Stimulated activated CD8-positive, alpha-beta memory T cell treated with anti-CD3 and anti-CD28 coated beads, Interleukin-12 subunit alpha, Interleukin-12 subunit beta, amount 100 ng/mL, for 24 hours (primary cell): Measurements from ENCODE around the gene ZNF593.

Source experiments
- DNase-seq: peaks from one replicate; pipeline ENCODE4 v3.0.0-alpha.2; 2020; ENCODE audit errors: extremely low read depth

The ZNF593 gene

DNA sequence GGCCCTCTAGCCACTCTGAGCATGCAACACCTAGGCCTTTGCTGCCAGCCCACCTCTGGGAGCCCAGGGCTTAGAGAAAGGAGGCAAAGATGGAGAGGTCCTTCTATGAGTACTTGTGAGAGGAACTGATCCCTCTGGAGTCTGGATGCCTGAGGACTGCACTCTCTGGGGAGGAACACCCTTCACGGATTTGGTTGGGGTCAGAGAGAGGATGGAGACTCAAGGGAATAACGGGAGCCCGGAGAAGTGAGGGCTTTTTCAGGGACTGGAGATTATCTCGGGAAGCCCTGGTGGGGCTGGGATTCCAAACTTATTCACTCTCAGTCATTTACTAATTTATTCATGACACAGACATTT lies 532 bp upstream of the ZNF593 start:
- no peak for DNase-seq

DNA sequence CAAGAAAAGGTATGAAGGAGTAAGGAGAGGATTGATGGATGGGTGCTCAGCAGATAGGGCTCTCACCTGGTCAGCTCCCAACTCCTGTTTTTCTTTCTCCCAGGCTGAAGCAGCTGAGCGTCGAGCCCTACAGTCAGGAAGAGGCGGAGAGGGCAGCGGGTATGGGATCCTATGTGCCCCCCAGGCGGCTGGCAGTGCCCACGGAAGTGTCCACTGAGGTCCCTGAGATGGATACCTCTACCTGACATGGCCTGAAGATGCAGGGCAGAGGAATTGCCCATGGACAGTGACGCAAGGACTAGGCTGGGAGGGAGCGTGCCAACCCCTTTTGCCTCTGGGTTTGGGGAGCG lies 739 bp downstream of the ZNF593 start:
- no peak for DNase-seq

DNA sequence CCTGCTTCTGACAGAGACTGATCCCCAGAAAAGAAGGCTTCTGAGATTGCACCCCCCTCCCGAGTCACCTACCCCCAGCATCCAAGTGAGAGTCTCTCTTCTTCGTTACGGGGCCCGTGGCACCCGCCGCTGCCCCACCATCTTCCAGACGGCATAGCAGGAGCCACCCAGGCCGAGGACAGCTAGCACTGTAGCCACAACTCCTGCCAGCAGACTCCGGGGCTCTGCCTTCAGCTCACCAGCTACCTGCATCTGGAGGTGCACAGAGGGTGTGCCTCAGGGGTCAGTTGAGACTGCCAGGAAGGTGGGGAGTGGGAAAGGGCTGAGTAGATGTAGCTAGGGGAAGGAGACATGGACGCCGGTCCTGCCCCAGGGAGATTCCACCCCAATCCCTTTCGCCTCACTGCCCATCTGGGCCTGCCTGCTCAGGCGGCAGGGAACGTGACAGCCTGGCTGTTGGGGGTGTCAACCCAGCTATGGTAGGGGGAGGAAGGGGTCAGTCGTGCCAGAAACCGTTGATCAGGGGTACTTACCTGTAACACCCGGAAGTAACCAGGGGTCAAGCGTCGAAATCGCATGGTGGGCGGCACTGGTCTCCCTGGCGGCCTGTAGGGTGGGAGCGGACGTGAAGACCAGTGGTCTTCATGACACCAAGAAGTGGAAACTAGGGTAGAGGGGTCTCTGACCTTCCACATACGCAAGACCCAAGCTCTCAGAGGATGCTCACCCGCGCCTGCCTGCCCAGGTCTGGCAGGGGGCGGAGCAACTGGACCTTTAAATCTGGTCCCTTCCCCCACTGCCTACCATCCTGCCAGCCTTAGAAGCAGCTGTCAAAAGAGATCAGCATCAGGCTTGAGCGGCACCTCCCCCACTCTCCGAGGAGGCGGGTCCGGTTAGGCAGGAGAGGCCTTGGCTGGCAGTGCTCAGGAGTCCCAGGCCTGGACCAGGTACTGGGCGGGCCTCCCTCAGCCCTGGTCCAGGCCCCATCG lies 1.7 kb downstream of the ZNF593 start, which contains the start of gene ZNF593OS:
Gene ZNF593OS (minus strand): TSS at position 749 of the 989 bp plus-strand sequence. CDS start 171 bp downstream, at position 578.
- DNase-seq, result no peak

DNA sequence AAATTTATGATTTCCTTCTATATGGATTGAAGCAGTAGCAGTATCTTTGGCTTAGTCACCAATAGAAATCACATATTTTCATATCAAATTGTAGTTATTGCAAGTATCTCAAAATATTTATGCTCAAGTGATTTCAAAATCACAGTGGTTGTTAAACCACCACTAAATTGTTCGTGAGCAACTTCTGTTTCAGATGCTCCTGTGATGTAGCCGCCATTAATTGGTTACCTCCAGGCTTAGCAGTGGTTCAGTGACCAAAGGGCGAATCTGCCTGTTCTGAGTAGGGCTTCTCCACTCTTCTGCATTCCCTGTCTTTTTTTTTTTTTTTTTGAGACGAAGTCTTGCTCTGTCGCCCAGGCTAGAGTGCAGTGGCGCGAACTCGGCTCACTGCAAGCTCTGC lies 5.6 kb downstream of the ZNF593 start:
- no peak for DNase-seq

DNA sequence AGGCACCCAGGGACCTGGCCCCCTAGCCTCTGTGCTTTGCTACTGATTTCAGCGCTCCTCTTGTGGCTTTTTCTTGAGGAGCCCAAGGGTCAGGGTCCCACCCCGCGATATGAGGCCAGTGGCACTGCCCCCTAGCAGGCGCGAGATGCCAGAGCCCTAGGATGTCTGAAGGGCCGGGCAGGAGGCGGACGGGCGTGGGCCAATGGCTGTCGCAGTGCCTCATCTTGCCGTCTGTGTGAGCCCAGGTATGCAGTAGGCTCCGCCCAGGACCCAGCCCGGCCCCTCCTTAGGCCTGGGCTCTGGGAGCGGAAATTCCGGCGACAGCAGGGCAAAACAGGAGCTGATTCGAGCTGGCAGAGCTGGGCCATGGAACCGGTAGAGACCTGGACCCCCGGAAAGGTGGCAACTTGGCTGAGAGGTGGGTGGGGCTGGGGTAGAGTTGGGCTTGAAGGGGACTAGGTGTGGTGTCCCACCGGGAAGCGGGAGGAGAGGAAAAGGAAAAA lies 7.5 kb downstream of the ZNF593 start, which contains the start of gene CNKSR1:
Gene CNKSR1 (plus strand): TSS at position 310 of the 503 bp plus-strand sequence. CDS start 57 bp downstream, at position 367.
- DNase-seq, result no peak

DNA sequence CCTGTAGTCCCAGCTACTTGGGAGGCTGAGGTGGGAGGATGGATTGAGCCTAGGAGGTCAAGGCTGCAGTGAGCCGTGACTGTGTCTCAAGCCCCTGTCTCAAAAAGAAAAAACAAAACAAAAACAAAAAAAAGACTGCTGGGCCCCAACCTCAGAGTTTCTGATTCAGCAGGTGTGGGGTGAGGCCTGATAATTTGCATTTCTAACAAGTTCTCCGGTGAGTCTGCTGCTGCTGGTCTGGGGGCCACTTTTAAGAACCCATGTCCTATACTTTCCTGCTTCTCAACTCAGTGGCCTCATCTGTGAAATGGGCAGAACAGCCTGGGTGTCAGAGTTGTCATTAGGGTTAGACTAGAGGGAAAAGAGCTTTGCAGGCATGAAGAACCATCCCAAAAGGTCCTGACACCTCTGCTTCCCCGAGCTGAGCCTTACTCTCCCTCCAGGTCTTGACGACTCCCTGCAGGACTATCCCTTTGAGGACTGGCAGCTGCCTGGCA lies 10.3 kb downstream of the ZNF593 start:
- DNase-seq, result no peak

DNA sequence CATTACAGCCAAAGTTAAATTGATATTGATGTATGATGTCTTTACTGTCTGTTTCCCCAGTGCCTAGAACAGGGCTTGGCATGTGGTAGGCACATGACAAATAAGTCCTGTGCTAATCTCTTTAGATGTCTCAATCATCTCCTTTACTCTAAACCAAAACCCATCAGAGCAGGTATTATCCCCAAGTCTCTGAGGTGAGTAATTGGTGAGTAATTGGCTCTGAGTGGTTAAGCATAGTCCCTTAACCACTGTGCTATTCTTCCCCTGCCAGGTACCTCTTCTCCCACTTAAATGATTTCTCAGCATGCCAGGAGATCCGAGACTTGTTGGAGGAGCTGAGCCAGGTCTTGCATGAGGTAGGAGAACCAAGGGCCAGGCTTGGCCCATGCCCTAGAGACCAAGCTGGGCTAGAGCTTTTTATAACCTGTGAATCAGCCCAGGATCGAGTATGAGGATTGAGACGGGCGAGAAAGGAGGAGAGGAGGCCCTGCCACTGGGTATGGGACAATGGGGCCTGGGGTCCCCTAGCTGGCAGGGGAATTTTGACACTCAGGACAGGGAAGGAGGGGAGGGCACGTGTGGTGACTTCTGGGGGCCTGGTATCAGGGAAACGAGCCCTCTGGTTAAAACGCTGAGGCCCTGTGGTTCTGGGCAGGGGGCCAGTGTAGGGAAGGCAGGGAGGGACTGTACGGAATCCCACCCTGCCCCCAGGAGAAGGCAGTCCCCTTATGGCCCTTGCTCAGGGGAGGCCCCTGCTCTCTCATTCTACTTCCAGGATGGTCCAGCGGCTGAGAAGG lies 12.1 kb downstream of the ZNF593 start:
- DNase-seq, result no peak

DNA sequence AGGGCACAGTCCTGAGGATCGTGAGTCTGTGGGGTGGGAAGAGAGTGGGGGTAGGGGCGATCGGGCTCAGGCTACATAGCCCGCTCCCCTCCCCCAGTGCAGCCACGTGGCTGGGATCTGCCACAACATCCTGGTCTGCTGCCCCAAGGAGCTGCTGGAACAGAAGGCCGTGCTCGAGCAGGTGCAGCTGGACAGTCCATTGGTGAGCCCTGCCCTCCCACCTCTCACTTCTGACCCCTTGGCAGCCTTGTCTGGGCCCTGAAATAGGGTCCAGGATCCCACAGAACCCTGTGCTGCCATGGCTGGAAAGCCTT lies 12.6 kb downstream of the ZNF593 start:
- no peak for DNase-seq

DNA sequence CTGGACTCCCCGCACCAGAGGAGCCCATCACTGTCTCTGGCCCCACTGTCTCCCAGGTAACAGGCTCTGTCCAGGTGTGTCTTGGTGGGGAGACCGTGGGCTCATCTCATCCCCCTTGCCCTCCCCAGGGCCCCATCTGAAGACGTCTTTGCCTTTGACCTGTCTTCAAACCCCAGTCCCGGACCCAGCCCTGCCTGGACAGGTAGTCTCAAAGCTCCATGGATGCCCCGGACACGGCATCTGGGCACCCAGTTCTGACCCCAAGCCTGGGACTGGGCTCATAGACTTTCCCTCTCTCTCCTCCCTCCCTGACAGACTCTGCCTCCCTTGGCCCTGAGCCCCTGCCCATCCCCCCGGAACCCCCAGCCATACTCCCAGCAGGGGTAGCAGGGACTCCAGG lies 14.4 kb downstream of the ZNF593 start:
- no peak for DNase-seq

DNA sequence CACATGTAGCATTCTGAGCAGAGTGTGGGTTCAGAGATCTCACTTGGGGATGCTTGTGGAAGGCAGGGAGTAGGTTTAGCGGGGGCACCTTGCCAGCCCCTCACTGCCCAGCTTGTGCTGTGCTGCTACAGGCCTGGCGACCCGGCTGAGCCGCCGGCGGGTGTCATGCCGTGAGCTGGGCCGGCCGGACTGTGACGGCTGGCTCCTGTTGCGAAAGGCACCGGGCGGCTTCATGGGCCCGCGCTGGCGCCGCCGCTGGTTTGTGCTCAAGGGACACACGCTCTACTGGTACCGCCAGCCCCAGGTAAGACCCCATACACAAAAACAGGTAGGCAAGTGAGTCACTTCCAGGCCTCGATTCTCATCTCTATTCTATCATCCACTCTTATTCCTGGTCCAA lies 15.2 kb downstream of the ZNF593 start:
- DNase-seq, result no peak

DNA sequence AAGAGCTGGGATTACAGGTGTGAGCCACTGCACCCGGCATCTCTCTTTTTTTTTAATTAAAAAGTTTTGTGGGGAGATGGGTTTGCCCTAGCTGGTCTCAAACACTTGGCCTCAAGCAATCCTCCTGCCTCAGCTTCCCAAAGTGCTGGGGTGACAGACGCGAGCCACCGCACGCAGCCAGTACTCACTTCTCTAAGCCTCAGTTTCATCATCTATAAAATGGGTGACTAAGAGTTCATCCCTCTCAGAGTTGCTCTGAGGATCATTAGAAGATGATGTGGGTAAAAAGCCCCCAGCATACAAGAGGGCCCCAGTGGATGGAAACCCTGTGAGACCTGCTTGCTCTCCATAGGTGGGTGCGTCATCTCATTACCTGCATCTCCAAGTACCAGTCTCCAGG lies 18.2 kb downstream of the ZNF593 start:
- DNase-seq, result no peak

DNA sequence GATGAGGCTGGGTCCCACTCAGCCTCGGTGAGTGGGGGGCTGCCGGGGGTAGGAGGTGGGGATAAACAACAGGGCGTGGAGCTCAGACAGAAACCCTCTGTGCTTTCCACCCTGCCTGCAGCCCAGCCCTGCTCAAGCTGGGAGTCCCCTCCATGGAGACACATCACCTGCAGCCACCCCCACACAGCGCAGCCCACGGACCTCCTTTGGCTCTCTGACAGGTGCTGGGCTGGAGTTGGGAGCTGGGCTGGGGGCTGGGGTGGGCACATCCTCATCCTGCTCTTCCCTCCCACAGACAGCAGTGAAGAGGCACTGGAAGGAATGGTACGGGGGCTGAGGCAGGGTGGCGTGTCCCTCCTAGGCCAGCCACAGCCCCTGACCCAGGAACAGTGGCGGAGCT lies 18.8 kb downstream of the ZNF593 start:
- DNase-seq, result no peak

DNA sequence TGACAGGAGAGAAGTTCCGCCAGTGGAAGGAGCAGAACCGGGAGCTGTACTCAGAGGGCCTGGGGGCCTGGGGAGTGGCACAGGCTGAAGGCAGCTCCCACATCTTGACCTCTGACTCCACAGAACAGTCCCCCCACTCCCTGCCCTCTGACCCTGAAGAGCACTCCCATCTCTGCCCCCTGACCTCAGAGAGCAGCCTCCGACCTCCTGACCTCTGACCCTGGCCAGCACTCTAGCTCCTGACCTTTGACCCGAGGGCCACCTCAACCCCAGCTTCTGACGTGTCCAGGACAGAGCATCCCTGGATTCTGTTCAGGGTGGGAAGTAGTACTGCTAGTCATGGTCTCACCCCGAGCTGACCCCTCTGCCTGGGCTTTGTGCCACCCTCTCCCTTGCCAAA lies 19.6 kb downstream of the ZNF593 start:
- DNase-seq, result no peak

DNA sequence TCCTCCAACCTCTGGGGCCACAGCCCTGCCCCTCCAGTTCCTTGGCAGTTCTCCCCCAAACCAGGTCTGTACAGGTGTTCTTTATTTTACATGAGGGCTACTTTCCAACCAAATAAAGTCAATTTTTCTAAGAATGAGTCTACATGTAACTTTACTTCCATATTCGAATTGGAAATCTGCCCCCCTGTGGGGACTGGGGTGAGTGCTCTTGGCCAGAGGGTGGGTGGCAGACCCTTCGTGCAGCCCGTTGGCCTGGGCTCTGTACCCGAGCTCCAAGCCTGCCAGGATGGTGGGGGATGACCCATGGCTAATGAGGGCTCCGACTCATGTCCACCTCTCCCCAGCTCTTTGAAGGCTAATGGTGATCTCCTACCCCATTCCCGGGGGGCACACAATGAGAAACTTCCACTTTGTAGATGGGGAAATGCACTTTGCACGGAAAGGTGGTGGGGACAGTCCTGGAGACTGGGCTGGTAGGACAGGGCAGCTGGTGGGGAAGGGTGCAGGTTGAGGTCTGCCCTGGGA lies 20.1 kb downstream of the ZNF593 start:
- DNase-seq, result no peak

DNA sequence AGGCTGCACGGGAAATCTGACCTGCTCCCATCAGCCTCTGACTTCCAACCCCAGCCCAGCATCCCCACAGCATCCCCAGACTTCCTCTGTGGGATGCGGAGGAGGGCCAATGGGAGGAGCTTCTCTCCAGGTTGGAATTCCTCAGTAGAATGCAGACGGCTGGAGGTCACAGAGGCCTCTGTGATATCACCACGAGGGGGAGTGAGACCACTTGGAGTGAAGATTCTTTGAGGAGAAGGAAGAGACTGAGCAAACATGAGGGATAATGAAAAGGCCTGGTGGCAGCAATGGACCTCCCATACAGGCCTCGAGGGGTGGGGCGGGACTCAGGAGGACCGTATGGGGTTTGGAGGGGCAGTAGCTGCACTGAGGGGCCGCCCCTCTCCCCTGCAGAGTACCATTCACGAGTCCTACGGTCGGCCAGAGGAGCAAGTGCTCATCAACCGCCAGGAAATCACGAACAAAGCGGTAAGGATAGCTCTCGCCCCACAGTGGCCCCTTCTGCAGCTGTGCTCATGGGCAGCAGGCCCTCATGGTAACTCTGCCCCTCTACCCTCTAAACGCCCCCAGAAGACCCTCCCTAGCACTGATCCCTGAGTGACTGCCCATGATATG lies 20.8 kb downstream of the ZNF593 start, which contains the start of gene CATSPER4:
Gene CATSPER4 (plus strand): TSS at position 230 of the 615 bp plus-strand sequence. CDS start 26 bp downstream, at position 256.
- no peak for DNase-seq

DNA sequence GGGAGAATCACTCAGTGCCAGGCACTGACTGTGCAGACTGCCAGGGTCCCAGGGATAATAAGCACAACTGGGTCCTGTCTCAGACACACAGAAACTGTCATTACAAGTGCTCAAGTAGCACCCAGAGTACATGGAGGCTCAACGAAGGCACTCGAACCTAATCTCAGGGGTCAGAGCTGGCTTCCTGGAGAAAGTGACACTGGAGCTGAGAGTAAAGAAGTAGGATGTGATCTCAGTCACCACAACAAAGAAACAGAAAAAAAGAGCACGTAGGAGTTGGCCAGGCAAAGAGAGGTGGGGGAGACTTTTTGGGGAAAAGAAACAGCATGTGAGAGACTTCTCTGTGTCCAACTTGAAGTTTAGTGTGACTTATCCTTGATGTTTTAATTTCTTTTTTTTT lies 22.0 kb downstream of the ZNF593 start:
- DNase-seq, result no peak

DNA sequence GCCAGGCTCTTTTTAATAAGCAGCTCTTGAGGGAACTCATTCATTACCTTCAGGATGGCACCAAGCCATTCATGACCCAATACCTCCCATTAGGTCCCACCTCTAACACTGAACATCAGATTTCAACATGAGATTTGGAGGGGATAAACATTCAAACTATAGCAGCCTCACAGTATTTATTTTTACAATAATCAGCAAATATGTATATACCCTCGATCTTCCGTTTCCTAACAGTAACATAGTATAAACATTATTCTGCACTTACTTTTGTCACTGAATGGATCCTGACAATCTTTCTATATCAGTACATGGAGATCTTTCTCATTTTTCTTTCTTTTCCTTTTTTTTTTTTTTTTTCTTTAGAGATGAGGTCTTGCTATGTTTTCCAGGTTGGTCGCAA lies 26.1 kb downstream of the ZNF593 start:
- no peak for DNase-seq

DNA sequence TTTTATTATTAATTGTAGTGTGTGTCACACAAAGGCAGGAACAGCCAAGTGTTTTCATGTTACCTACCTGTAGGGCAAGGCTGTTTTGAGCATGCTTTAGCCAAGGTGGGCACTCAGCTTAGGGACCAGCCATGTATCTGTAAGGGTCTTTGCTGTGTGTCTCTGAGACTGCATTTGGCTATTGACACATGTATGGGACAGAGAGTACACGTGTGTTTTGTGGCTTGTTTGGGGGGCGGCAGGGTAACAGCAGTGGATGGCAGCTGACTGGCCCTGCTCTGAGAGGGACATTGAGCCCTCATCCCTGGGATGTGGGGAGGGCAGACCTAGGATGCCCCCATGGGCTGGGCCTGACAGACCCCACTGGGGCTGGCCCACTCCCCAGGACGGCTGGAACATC lies 27.6 kb downstream of the ZNF593 start:
- no peak for DNase-seq

DNA sequence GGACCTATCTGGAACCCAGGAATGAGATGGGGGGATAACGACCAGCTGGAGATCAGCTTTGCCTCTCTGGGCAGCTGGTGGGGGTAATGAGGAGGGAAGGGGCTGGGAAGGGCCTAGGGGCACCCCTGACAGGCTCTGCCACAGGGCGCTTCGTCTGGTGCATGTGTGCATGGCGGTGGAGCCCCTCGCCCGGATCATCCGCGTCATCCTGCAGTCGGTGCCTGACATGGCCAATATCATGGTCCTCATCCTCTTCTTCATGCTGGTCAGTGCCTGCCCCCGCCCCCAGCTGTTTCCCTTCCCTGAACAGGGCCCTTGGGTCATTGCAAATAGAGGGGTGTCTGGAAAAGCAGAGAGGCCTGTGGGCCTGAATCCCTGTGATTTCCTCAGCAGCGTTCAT lies 28.1 kb downstream of the ZNF593 start:
- no peak for DNase-seq

DNA sequence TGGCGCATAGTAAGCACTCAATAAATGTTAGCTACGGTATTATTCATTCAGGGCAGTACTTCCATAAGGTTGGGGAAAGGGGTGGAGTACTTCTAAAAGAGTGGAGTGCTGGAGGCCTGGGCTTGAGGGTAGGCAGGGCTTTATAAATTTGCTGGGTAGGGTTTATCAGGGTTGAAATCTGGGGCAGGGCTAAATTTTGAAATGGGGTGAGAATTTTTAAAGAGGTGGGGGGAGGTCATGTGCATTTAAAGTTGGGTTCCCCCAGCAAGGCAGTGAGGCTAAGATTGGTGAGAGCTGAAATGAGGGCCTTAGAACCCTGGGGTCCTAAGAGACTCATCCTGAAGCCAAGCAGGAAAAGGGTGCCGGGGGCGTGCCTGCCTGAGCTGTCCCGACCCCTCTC lies 30.7 kb downstream of the ZNF593 start:
- no peak for DNase-seq

DNA sequence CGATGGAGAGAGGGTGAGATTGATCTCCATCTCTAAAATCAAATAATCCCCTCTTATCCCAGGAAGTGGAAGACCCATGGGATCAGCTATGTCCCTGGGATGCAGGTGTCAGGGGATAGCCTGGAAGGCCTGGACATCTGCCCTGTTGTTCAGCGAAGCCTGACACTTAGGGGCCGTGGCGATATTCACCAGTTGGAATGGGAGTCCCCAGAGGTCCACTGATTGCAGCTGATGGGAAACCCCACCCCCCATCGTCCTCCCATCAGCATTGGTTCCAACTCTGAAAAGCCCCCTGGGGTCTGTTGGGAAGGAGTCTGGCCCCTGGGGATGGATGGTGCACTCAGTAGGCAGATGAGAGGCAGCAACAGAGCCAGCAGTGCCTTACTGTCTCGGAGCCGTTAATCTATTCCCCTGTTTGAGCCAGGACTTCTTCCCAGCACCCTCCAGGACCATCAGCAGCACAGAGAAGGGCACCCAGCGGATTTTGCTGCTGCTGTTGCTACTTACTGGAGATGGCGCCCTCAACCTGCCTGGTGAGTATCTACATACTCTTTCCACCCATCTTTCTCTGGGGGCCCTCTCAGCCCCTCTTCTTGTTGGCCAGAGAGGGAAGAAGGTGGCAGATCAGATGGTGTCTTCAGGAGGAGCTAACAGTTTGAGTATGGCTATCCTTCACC lies 34.1 kb downstream of the ZNF593 start:
- no peak for DNase-seq
